H1 (cell line): ENCODE data around the gene LIPM. TPM values are rescaled to one million over a fixed set of nuclear protein-coding genes. Genes with fewer than 3 reads are reported as not detected.

Experiments
- CHD7 ChIP-seq: fragments of 300-600 bp; sonication (generic); IDR thresholded peaks from 2 replicates; pipeline ENCODE4 v1.7.1; 2012; ENCODE audit warnings: low read length, moderate library complexity, mild to moderate bottlenecking, inconsistent platforms; ENCODE audit not compliant: insufficient replicate concordance
- NRF1 ChIP-seq: IDR thresholded peaks from 2 replicates; pipeline ENCODE4 v1.6.1; 2011; ENCODE audit warnings: mild to moderate bottlenecking, low read depth, low read length, improper control_type of control experiment
- SIX5 ChIP-seq: IDR thresholded peaks from 2 replicates; pipeline ENCODE4 v1.6.1; 2011; ENCODE audit warnings: mild to moderate bottlenecking, low read depth, low read length
- SRF ChIP-seq: IDR thresholded peaks from 2 replicates; pipeline ENCODE4 v1.6.1; 2011; ENCODE audit warnings: mild to moderate bottlenecking, low read depth, low read length, moderate library complexity
- SUZ12 ChIP-seq: fragments of 200-600 bp; sonication (generic); IDR thresholded peaks from 2 replicates; pipeline ENCODE4 v1.6.1; 2012; ENCODE audit warnings: mild to moderate bottlenecking, inconsistent platforms, low read length, moderate library complexity, mixed read lengths
- YY1 ChIP-seq: IDR thresholded peaks from 2 replicates; pipeline ENCODE4 v1.6.1; 2011; ENCODE audit warnings: low read depth, mild to moderate bottlenecking, low read length
- polyA plus RNA-seq, 7 experiments: library from polyadenylated mRNA; depleted of rRNA in 3 of 7; stranded (reverse) in 5 of 7; unstranded in 2 of 7; fragments of >200 nt in 5 of 7; fragments of 200-250 nt in 2 of 7; gene quantifications; 1 replicate in 5 of 7; 2 replicates in 1 of 7; 4 replicates in 1 of 7; pipeline versions ENCODE4 v1.2.1 to v1.2.3, GENCODE V29; 2011 to 2013; ENCODE audit warnings: missing spikeins in 2 of 7, mixed read lengths in 2 of 7
- total RNA-seq: library from RNA; stranded (reverse); fragmentation: NEBNext Ultra II Directional; extraction: Animal tissue kit (Norgen Biotek cat#: 25700); gene quantifications from 2 replicates; pipeline ENCODE4 v1.2.1, GENCODE V29; 2021

Gene LIPM
- total and polyA plus RNA-seq, 2 of the 8 experiments (the other 6 are each of a cell fraction or from before 2014, with no cell fraction given), result not detected

- TF ChIP-seq CHD7 (no peak), NRF1 (no peak), YY1 (no peak), SIX5 (no peak), SUZ12 (no peak), SRF (no peak)
Measured at GRCh38 chr10:88765816-88766215, 36.7 kb upstream of the LIPM start (continued).
